Endothelial cell of umbilical vein (primary cell): Measurements from ENCODE around the gene EFNA4. TPM values are rescaled to one million over a fixed set of nuclear protein-coding genes. Genes with fewer than 3 reads are reported as not detected.

ENCODE experiments used
- BruUV-seq: library from RNA; stranded (reverse); fragments of 400-500 nt; replicated peaks from 2 replicates; lab custom pipeline; 2021; lab: Mats Ljungman, UMichigan
- CTCF ChIA-PET: fragments of 300-600, 350-600 bp; sonication (Branson Sonifier 250); formaldehyde crosslinking; loops from one replicate; lab custom pipeline; 2021; ENCODE audit warnings: antibody characterized with exemption, inconsistent platforms; lab: Charles Lee
- POLR2A ChIA-PET: fragments of 300-600, 350-600 bp; sonication (Branson Sonifier 250); formaldehyde crosslinking; loops from one replicate; lab custom pipeline; 2021; ENCODE audit warnings: antibody characterized with exemption, inconsistent platforms; lab: Charles Lee
- DNase-seq: peaks from one replicate; pipeline ENCODE4 v3.0.0-alpha.2; 2011; ENCODE audit warnings: low read depth, low spot score
- FAIRE-seq: peaks from 2 replicates; lab custom pipeline; 2011; peaks lifted over from hg19 to GRCh38; lab: Jason Lieb, UNC
- H2AFZ ChIP-seq: 2 replicates; pipeline ENCODE4 v1.6.0; 2012; ENCODE audit warnings: low read depth, low read length, control low read depth, inconsistent platforms
- H3K27ac ChIP-seq: 2 replicates; pipeline ENCODE4 v1.5.1; 2011; ENCODE audit warnings: low read depth, mild to moderate bottlenecking, control low read depth, low read length, moderate library complexity; ENCODE audit not compliant: insufficient read depth
- H3K27me3 ChIP-seq, 2 experiments: 2 replicates each; pipeline versions ENCODE4 v1.6.0 to v1.6.1; 2011; ENCODE audit warnings: low read length in 2 of 2, mixed read lengths in 1 of 2; ENCODE audit not compliant: control insufficient read depth in 2 of 2, insufficient read depth in 2 of 2
- H3K36me3 ChIP-seq, 2 experiments: 2 replicates in 1 of 2; 3 replicates in 1 of 2; pipeline ENCODE4 v1.5.1; 2011; ENCODE audit warnings: low read length in 2 of 2, mild to moderate bottlenecking in 1 of 2, moderate library complexity in 1 of 2; ENCODE audit not compliant: control insufficient read depth in 2 of 2, insufficient read depth in 2 of 2; ENCODE audit errors: extremely low read depth in 1 of 2
- H3K4me1 ChIP-seq: 3 replicates; pipeline ENCODE4 v1.5.1; 2011; ENCODE audit warnings: mild to moderate bottlenecking, low read length; ENCODE audit not compliant: control insufficient read depth, insufficient read depth; ENCODE audit errors: extremely low read depth
- H3K4me2 ChIP-seq: 2 replicates; pipeline ENCODE4 v1.6.1; 2011; ENCODE audit warnings: low read length, control low read depth, mixed read lengths; ENCODE audit not compliant: insufficient read depth
- H3K4me3 ChIP-seq, 3 experiments: fragments of 200-600 bp in 1 of 3; sonication (generic), shearing (Covaris generic) in 1 of 3; replicated peaks in 1 of 3; 2 replicates each; pipeline ENCODE4 v1.5.1; 2011 to 2016; ENCODE audit warnings: control low read depth in 3 of 3, low read length in 3 of 3, mild to moderate bottlenecking in 2 of 3, inconsistent platforms in 1 of 3, low read depth in 1 of 3, moderate library complexity in 1 of 3; ENCODE audit not compliant: insufficient read depth in 1 of 3
- H3K79me2 ChIP-seq: 2 replicates; pipeline ENCODE4 v1.6.0; 2012; ENCODE audit warnings: low read length, inconsistent platforms; ENCODE audit not compliant: control insufficient read depth, insufficient read depth
- H3K9ac ChIP-seq: replicated peaks from 2 replicates; pipeline ENCODE3; 2011; ENCODE audit warnings: low read length, control low read depth; ENCODE audit not compliant: insufficient read depth; ENCODE audit errors: extremely low read depth
- H3K9me1 ChIP-seq: replicated peaks from 3 replicates; pipeline ENCODE4 v1.6.0; 2011; ENCODE audit warnings: mild to moderate bottlenecking, low read length; ENCODE audit not compliant: control insufficient read depth, insufficient read depth; ENCODE audit errors: extremely low read depth
- H3K9me3 ChIP-seq: replicated peaks from 2 replicates; pipeline ENCODE4 v1.5.1; 2012; ENCODE audit warnings: low read length, inconsistent platforms; ENCODE audit not compliant: control insufficient read depth, insufficient read depth
- H4K20me1 ChIP-seq: replicated peaks from 2 replicates; pipeline ENCODE3; 2011; ENCODE audit warnings: mild to moderate bottlenecking, low read length; ENCODE audit not compliant: control insufficient read depth, insufficient read depth; ENCODE audit errors: extremely low read depth
- CTCF ChIP-seq, 2 donors: IDR thresholded peaks; 1 replicate in 1 of 2; 2 replicates in 1 of 2; pipeline ENCODE4 v1.5.1; 2011; ENCODE audit warnings: low read length in 2 of 2, mild to moderate bottlenecking in 2 of 2, moderate library complexity in 2 of 2, control low read depth in 1 of 2, inconsistent platforms in 1 of 2, low read depth in 1 of 2; ENCODE audit not compliant: insufficient read depth in 1 of 2; ENCODE audit errors: extremely low read depth in 1 of 2
- EZH2 ChIP-seq: IDR thresholded peaks from 2 replicates; pipeline ENCODE4 v1.6.1; 2012; ENCODE audit warnings: borderline replicate concordance, low read depth, mild to moderate bottlenecking, moderate library complexity, low read length, inconsistent platforms; ENCODE audit not compliant: severe bottlenecking
- FOS ChIP-seq: IDR thresholded peaks from 2 replicates; pipeline ENCODE4 v1.6.1; 2011; ENCODE audit warnings: mild to moderate bottlenecking, low read length, moderate library complexity, borderline replicate concordance; ENCODE audit not compliant: insufficient read depth
- GATA2 ChIP-seq: IDR thresholded peaks from 2 replicates; pipeline ENCODE4 v1.7.0; 2011; ENCODE audit warnings: low read depth, mild to moderate bottlenecking, moderate library complexity, mixed read lengths, low read length; ENCODE audit not compliant: insufficient read length, insufficient read depth
- JUN ChIP-seq: IDR thresholded peaks from 2 replicates; pipeline ENCODE4 v1.6.1; 2011; ENCODE audit warnings: borderline replicate concordance, low read depth; ENCODE audit not compliant: insufficient read length, insufficient read depth
- MAX ChIP-seq: IDR thresholded peaks from 2 replicates; pipeline ENCODE4 v1.6.1; 2011; ENCODE audit not compliant: insufficient read depth, insufficient read length
- MYC ChIP-seq: IDR thresholded peaks from one replicate; pipeline ENCODE4 v1.6.1; 2011; ENCODE audit warnings: mild to moderate bottlenecking, low read depth, low read length
- POLR2A ChIP-seq: IDR thresholded peaks from 2 replicates; pipeline ENCODE4 v1.6.1; 2012; ENCODE audit warnings: low read depth, mild to moderate bottlenecking, control low read depth, low read length
- POLR2AphosphoS5 ChIP-seq: IDR thresholded peaks from 2 replicates; pipeline ENCODE4 v1.6.1; 2012; ENCODE audit warnings: low read depth, mild to moderate bottlenecking, control low read depth, low read length, moderate library complexity; ENCODE audit not compliant: insufficient read depth
- dilution Hi-C: fragments of 300-500 bp; cut with MboI; formaldehyde crosslinking; loops from one replicate; pipeline ENCODE4 v1.15.0; 2019; ENCODE audit warnings: low sequenced_read_pairs; ENCODE audit not compliant: extremely low pct_ligation_motif_present
- intact Hi-C: fragments of 100-400 bp; cut with micrococcal nuclease; formaldehyde crosslinking; loops from one replicate; pipeline ENCODE4 v1.10.0; 2022
- polyA plus RNA-seq, 4 experiments: library from polyadenylated mRNA; depleted of rRNA in 3 of 4; stranded (reverse) in 3 of 4; unstranded in 1 of 4; fragments of >200 nt; gene quantifications; 2 replicates each; pipeline versions ENCODE4 v1.2.1 to v1.2.3, GENCODE V29; 2011 to 2012; ENCODE audit warnings: missing spikeins in 1 of 4
- total RNA-seq: library from RNA; stranded (reverse); gene quantifications from 2 replicates; pipeline ENCODE4 v1.2.3, GENCODE V29; 2021

The EFNA4 gene
- total and polyA plus RNA-seq, 2 donors (not counting 3 experiments of a cell fraction or from before 2014, with no cell fraction given): 16.5 to 25.2 TPM

DNA sequence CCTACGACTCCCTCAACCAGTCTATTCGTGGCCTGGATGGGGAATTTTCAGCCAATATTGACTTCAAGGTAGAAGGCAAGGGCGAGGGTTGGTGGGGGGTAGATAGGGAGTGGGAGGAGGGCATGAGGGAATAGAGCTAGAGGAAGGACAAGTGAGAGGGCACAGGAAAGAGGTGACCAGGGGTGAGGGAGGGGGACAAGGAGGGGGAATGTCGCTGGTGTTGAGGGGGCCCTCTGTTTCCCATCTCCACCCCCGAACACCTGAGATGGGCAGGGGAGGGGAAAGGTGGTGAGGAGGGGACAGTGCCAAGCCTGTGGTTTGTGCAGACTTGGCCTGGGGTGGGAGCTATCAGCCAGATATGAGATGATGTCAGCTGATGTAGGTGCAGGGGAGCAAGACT, 20.8 kb upstream of the EFNA4 start:
- intact Hi-C loops: no loop called here
- H3K9me1 ChIP-seq: no peaks in the 10 kb centered on the region
- ChIA-PET POLR2A (interaction anchor here (0.6 kb wide), 1 partner anchor 18 kb away, joined by 3 read pairs; no protein-coding TSS in a partner anchor), CTCF (interaction anchor here (1.6 to 4.5 kb wide), 4 partner anchors 8 to 43 kb away, joined by 5 to 67 read pairs (median 40); partner anchors contain the start of gene ADAM15)
- TF ChIP-seq GATA2: no peak
- TF ChIP-seq CTCF (IDR thresholded peaks at IDR 0.05; ENCODE audit: extremely low read depth in 1 of 2, insufficient read depth in 1 of 2, low read depth in 1 of 2, low read length in 2 of 2): no peak
- no peak for TF ChIP-seq EZH2
- TF ChIP-seq JUN: no peak
- no peak for TF ChIP-seq POLR2AphosphoS5
- no peak for TF ChIP-seq MAX
- TF ChIP-seq MYC: no peak
- no peak for TF ChIP-seq FOS
- no peak for TF ChIP-seq POLR2A
- no peak overlapping the region for H3K9ac ChIP-seq
- H3K27ac ChIP-seq: no peak overlapping the region
- H4K20me1 ChIP-seq: no peaks in the 10 kb centered on the region
- no peaks in the 10 kb centered on the region for H3K36me3 ChIP-seq
- dilution Hi-C loops: no loop called here
- FAIRE-seq (no peak), DNase-seq (no peak)
- H3K9me3 ChIP-seq: no peaks in the 10 kb centered on the region
- peaks cover 16% of the 10 kb centered on the region for H3K4me1 ChIP-seq
- no peak overlapping the region for H3K4me3 ChIP-seq
- no peaks in the 10 kb centered on the region for H3K79me2 ChIP-seq
- BruUV-seq: no TSS peak
- H3K27me3 ChIP-seq: peaks cover 0 to 5% of the 10 kb centered on the region in 2 experiments
- H3K4me2 ChIP-seq: no peak overlapping the region
- no peak overlapping the region for H2AFZ ChIP-seq
